ENCODE measurements around the gene MAP2K5.
"Not testable (repeated sequence)": the region's sequence is repeated elsewhere in the genome, so short reads cannot be mapped to it uniquely, and the experiment has no call there.

The MAP2K5 gene

DNA sequence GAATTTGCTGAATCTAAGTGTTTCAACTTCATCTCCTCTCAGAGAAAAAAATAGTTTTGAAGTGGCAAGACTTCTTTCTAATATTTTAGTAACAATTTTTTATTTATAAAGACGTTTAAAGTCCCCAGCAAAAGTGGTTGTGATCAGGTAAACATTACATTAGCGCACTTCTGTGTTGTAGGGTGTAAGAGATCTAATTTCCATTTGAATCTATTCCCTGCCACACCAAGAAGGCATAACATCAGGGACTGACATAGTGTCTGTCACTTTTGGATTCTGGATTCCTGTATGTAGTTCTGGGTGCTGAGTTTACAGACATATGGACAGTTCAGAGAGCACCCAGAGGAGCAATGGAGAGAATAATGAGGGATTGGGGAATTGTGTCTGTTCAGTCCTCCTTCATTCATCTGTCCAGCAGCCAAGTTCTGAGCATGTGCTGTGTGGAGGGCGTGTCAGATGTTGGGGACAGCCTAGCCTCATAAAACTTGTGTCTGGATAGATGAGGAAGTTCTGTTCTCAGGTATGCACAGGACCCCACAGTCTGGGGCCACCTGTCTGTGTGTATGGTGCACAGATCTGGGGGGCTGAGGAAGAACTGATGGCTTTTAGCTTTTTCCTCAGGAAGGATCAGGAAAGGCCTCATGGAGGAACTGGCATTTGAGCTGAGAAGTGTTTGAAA is 65.6 kb downstream of the MAP2K5 start:
- DNase-seq (ENCODE audit: low spot score in 2 of 2) = no peak
- Mint-ChIP-seq H3K27me3 (no peaks in the 10 kb centered on the region), H3K36me3 (peaks cover 21% of the 10 kb centered on the region), H3K4me1 (no peaks in the 10 kb centered on the region), H3K27ac (no peak overlapping the region), H3K4me3 (no peak overlapping the region), H3K9me3 (no peaks in the 10 kb centered on the region)
- ATAC-seq (ENCODE audit: low read depth) = no peak

DNA sequence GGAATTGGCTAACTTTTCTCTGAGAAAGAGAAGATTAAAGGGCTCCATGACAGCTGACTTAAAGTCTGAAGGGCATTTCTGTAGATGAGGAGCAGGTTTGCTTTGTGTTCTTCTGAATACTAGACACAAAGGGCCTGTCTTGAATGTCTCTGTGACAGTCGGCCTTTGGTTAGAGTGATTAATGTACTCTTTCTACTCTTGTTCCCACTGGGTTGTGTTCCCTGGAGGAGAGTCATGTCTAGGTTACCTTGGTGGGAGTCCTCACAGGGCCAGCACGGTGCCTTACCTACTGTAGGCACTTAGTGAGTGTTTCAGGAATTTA is 66.1 kb downstream of the MAP2K5 start:
- Mint-ChIP-seq H3K27me3 (no peaks in the 10 kb centered on the region), H3K4me3 (no peak overlapping the region), H3K36me3 (peaks cover 19% of the 10 kb centered on the region), H3K9me3 (no peaks in the 10 kb centered on the region), H3K4me1 (no peaks in the 10 kb centered on the region), H3K27ac (no peak overlapping the region)
- ATAC-seq (ENCODE audit: low read depth) (no peak), DNase-seq (ENCODE audit: low spot score in 2 of 2) (no peak)

DNA sequence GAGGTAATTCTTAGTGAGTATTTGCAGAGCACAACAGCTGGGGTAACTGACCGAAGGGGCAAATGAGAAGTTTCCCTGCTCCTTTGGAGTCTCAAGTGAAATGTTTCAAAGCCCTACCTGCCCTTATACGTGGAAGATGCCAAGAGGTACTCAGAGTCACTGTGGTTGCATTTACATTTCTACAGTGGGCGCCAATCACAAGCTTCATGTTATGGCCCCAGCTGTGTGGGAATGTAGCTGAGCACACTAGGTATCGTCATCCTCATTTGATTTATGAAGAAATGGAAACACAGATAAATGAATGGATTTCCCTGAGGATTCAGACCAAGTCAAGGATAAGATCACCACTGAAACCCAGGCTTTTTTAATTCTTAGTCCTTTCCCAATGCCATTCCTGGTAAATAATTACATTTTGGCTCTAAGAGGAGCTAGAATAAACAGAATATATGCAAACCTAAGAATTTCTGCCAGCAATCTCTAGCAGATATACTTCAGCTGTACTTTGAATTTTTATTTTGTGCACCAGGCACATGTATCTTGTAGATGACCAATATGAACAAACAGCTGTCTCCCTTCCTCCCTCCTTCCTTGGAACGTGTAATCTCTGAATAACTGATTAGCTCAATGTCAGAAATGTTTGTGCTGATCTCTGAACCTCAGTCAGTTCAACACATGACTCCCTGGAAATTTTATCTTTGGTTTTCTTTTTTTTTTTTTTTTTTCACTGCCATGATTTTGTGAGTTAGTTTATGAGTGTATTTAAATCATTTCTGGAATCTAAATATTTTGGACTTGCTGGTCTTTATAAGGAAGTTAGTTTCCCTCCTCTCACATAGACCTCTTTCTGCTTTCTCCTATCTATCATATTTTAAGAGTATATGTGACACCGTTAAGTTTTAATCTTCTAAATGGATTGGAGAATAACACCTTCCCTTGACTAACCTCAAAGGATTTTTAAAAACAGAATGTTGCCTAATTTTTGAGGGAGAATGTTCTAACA is 69.2 kb downstream of the MAP2K5 start:
- peaks cover 16% of the 10 kb centered on the region for H3K36me3 Mint-ChIP-seq
- ATAC-seq (ENCODE audit: low read depth) (no peak), DNase-seq (ENCODE audit: low spot score in 2 of 2) (no peak)
- no peaks in the 10 kb centered on the region for H3K4me1 Mint-ChIP-seq
- no peak overlapping the region for H3K27ac Mint-ChIP-seq
- no peaks in the 10 kb centered on the region for H3K9me3 Mint-ChIP-seq
- no peak overlapping the region for H3K4me3 Mint-ChIP-seq
- H3K27me3 Mint-ChIP-seq = no peaks in the 10 kb centered on the region

DNA sequence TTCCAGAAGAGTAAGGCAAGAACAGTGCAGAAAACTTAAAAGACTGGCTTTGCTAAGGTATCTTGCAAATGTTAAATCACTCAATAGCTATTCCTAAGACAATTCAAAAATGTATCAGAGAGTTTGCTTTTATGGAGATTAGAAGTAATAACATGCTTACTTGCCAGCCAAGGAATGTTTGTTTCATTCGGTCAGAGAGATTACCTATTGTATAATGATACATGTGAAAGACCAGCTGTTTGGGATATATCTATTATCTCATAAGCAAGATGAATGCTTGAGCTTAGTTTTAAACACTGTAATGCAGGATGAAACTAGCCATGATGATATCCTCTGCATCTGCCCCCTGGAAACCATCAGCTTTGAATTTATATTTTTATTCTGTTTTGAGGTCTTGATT is 70.7 kb downstream of the MAP2K5 start:
- Mint-ChIP-seq H3K9me3 (no peaks in the 10 kb centered on the region), H3K36me3 (peaks cover 11% of the 10 kb centered on the region), H3K4me1 (no peaks in the 10 kb centered on the region), H3K4me3 (no peak overlapping the region), H3K27ac (no peak overlapping the region), H3K27me3 (no peaks in the 10 kb centered on the region)
- DNase-seq (ENCODE audit: low spot score in 2 of 2) (no peak), ATAC-seq (ENCODE audit: low read depth) (no peak)

DNA sequence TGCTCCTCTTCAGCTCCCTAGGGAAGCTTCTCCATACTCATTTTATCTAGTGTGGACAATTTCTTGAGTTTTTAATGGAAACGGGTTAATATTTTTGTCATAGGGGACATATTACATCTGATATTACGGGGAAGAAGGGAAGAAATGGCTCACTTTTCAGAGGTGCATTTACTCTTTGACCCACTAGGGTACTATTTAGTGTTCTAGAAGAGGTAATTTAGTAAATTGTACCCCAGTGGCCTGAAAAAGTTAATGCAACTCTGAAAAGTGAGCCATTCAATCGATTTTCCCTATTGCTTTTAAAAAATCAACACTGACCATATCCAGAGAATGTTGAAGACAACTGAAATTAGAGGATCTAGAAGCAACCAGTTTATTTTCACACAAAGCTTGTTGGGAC is 71.2 kb downstream of the MAP2K5 start:
- peaks cover 15% of the 10 kb centered on the region for H3K36me3 Mint-ChIP-seq
- H3K4me1 Mint-ChIP-seq = no peaks in the 10 kb centered on the region
- H3K27me3 Mint-ChIP-seq = no peaks in the 10 kb centered on the region
- H3K4me3 Mint-ChIP-seq = no peak overlapping the region
- H3K27ac Mint-ChIP-seq = no peak overlapping the region
- H3K9me3 Mint-ChIP-seq = no peaks in the 10 kb centered on the region
- DNase-seq (ENCODE audit: low spot score in 2 of 2) (no peak), ATAC-seq (ENCODE audit: low read depth) (no peak)

DNA sequence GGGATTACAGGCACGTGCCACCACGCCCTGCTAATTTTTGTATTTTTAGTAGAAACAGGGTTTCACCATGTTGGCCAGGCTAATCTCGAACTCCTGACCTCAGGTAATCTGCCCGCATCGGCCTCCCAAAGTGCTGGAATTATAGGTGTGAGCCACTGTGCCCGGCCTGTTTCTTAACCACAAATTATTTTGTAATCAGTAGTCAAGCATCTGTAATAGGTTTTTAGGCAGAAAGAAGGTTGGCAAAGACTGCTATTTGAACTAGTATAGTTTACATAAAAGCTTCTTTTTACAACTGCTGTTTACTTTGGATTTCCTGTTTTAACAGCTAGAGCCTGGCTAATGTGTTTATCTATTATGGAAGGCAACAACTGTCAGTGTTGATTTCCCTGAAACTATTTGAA is 72.6 kb downstream of the MAP2K5 start:
- H3K27me3 Mint-ChIP-seq; H3K4me3 Mint-ChIP-seq; DNase-seq (ENCODE audit: low spot score in 2 of 2); ATAC-seq (ENCODE audit: low read depth); H3K4me1 Mint-ChIP-seq; H3K9me3 Mint-ChIP-seq; H3K27ac Mint-ChIP-seq: not testable (repeated sequence)
- peaks cover 17% of the 10 kb centered on the region for H3K36me3 Mint-ChIP-seq

DNA sequence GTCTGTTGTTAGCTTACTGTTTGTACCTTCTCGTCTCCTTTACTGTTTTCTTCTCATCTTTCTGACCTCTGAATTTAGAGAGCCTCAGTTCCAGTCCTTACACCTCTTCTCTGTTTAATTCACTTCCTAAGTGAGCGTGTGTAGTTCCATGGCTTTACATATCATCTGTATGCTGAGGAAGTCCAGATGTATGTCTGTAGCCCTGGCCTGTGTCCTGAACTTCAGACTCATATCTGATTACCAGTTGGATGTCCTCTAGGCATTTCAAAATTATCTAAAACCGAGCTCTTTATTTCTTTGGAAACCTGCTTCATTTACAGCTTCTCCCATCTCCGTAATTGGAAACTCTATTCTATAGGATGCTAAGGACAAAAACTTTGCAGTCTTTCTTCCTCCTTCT is 75.8 kb downstream of the MAP2K5 start:
- DNase-seq (ENCODE audit: low spot score in 2 of 2) (no peak), ATAC-seq (ENCODE audit: low read depth) (no peak)
- no peaks in the 10 kb centered on the region for H3K27me3 Mint-ChIP-seq
- no peaks in the 10 kb centered on the region for H3K9me3 Mint-ChIP-seq
- H3K27ac Mint-ChIP-seq = no peak overlapping the region
- no peak overlapping the region for H3K4me3 Mint-ChIP-seq
- peaks cover 12% of the 10 kb centered on the region for H3K36me3 Mint-ChIP-seq
- no peaks in the 10 kb centered on the region for H3K4me1 Mint-ChIP-seq

DNA sequence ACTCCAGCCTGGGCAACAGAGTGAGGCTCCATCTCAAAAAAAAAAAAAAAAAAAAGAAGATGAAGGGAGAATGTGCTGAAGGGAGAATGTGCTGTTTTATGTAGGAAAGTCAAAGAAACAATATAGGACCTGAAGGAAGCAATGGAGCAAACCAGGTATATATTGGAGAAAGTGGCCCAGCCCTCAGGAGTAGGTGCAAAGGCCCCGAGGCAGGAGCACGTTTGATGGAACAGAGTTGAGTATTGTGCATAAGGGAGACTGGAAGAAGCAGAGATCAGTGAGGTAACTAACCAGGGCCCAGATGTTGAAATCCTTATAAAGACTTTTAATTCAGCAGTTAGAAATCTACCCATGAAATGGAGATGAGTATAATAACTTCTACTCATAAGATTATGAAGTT is 79.6 kb downstream of the MAP2K5 start:
- DNase-seq (ENCODE audit: low spot score in 2 of 2) (no peak), ATAC-seq (ENCODE audit: low read depth) (no peak)
- H3K27ac Mint-ChIP-seq = no peak overlapping the region
- H3K4me1 Mint-ChIP-seq = no peaks in the 10 kb centered on the region
- no peaks in the 10 kb centered on the region for H3K27me3 Mint-ChIP-seq
- H3K4me3 Mint-ChIP-seq = no peak overlapping the region
- H3K9me3 Mint-ChIP-seq = no peaks in the 10 kb centered on the region
- H3K36me3 Mint-ChIP-seq = peaks cover 16% of the 10 kb centered on the region

DNA sequence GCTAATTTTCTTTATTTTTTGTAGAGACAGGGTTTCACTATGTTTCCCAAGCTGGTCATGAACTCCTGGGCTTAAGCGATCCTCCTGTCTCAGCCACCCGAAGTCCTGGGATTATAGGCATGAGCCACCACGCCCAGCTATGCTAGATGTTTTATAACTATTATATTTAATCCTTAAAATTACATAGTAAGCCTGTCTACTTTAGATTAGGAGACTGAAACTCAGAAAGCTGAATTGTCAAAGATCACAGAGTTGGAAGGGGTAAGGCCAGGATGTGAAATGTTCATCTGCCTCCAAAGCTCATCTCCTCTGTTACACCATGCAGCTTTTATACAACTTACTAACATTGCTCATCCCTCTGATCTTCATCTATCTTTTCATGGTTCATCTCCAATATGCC is 89.8 kb downstream of the MAP2K5 start:
- DNase-seq (ENCODE audit: low spot score in 2 of 2) = no peak
- H3K36me3 Mint-ChIP-seq = peaks cover 34% of the 10 kb centered on the region
- no peaks in the 10 kb centered on the region for H3K9me3 Mint-ChIP-seq
- H3K27ac Mint-ChIP-seq = no peak overlapping the region
- ATAC-seq (ENCODE audit: low read depth) = no peak
- H3K4me1 Mint-ChIP-seq = peaks cover 12% of the 10 kb centered on the region
- no peak overlapping the region for H3K4me3 Mint-ChIP-seq
- no peaks in the 10 kb centered on the region for H3K27me3 Mint-ChIP-seq

DNA sequence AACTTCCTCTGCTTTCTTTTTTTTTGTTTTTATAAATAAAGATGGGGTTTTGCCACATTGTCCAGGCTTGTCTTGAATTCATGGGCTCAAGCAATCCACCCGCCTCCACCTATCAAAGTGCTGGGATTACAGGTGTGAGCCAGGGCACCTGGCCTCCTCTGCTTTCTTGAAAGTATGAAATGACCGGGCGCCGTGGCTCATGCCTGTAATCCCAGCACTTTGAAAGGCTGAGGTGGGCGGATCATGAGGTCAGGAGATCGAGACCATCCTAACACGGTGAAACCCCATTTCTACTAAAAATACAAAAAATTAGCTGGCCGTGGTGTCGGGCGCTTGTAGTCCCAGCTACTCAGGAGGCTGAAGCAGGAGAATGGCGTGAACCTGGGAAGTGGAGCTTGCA is 93.4 kb downstream of the MAP2K5 start:
- ATAC-seq (ENCODE audit: low read depth); H3K27me3 Mint-ChIP-seq; H3K4me1 Mint-ChIP-seq; H3K4me3 Mint-ChIP-seq; H3K9me3 Mint-ChIP-seq; DNase-seq (ENCODE audit: low spot score in 2 of 2); H3K27ac Mint-ChIP-seq: not testable (repeated sequence)
- peaks cover 50% of the 10 kb centered on the region for H3K36me3 Mint-ChIP-seq

DNA sequence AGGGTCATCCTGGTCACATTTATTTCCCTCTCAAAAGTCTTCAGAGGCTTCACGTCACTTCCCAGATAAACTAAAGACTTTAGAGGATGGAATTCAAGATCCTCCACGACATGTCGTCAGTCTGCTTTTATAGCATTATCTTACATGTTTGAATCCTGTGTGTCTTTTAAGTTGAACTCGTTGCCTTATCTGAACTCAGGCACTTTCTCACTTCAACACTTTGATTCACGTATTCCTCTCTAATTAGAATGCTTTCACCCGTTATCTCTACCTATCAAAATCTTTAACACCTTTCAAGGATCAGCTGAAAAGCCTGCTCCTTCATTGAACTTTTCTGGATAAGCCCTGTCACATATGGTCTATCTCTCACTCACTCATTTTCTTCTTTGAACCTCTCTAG is 97.1 kb downstream of the MAP2K5 start:
- DNase-seq (ENCODE audit: low spot score in 2 of 2) (no peak), ATAC-seq (ENCODE audit: low read depth) (no peak)
- Mint-ChIP-seq H3K27me3 (no peaks in the 10 kb centered on the region), H3K4me1 (no peaks in the 10 kb centered on the region), H3K9me3 (peaks cover 2% of the 10 kb centered on the region), H3K4me3 (no peak overlapping the region), H3K36me3 (peaks cover 47% of the 10 kb centered on the region), H3K27ac (no peak overlapping the region)

DNA sequence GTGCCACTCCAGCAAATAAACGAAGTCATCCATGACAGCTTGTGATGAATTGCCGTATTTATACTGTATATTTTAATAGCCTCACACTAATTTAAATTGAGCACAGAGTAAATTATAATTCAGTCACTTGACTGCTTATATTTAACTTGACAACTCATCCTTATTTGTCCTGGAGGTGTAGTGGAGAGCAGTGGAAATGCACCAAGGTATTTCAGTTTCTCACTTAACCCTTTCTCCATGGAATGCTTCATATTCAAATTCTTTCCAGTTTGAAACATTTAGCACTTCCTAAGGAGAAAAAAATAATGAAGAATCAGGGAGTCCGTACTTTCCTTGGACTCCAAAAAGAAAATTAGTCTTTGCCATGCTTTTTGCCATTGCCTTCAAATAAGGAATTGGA is 99.0 kb downstream of the MAP2K5 start:
- H3K4me3 Mint-ChIP-seq = no peak overlapping the region
- peaks cover 2% of the 10 kb centered on the region for H3K9me3 Mint-ChIP-seq
- H3K4me1 Mint-ChIP-seq = no peaks in the 10 kb centered on the region
- no peaks in the 10 kb centered on the region for H3K27me3 Mint-ChIP-seq
- ATAC-seq (ENCODE audit: low read depth) (no peak), DNase-seq (ENCODE audit: low spot score in 2 of 2) (no peak)
- no peak overlapping the region for H3K27ac Mint-ChIP-seq
- peaks cover 41% of the 10 kb centered on the region for H3K36me3 Mint-ChIP-seq

DNA sequence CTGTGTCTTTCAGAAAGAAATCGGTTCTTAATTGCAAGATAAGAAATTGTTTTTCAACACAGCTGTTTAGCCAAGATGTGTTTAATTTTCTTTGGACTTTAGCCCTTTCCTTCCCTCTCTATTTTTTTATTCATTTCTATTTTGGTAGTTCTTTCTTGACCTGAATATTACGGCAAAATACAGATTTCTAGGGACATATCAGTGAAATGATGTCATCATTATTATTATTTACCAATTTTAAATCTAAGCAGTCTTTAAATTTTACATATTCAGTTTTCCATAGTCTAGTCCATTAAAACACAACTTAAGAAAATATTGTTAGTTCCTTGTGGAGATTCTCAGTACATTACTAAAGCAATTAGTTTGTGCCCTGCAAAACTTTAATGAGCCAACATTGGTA is 104.3 kb downstream of the MAP2K5 start:
- Mint-ChIP-seq H3K27ac (no peak overlapping the region), H3K36me3 (peaks cover 34% of the 10 kb centered on the region), H3K9me3 (peaks cover 2% of the 10 kb centered on the region), H3K4me3 (no peak overlapping the region), H3K27me3 (no peaks in the 10 kb centered on the region), H3K4me1 (no peaks in the 10 kb centered on the region)
- DNase-seq (ENCODE audit: low spot score in 2 of 2) (no peak), ATAC-seq (ENCODE audit: low read depth) (no peak)

DNA sequence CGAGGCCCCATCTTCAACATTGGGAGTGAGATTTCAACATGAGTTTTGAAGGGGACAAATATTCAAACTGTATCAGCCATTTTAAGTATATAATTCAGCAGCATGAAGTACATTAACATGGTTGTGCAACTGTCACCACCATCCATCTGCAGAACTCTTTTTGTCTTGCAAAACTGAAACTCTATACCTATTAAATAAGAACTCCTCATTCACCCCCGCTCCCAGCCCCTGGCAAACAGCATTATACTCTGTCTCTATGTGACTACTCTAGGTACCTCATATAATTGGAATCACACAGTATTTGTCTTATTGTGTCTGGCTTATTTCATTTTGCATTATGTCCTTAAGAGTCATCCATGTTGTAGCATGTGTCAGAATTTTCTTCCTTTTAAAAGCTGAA is 110.1 kb downstream of the MAP2K5 start:
- H3K4me1 Mint-ChIP-seq = no peaks in the 10 kb centered on the region
- no peak for ATAC-seq (ENCODE audit: low read depth)
- H3K27ac Mint-ChIP-seq = no peak overlapping the region
- peaks cover 58% of the 10 kb centered on the region for H3K36me3 Mint-ChIP-seq
- H3K4me3 Mint-ChIP-seq = no peak overlapping the region
- DNase-seq (ENCODE audit: low spot score in 2 of 2) = no peak
- H3K27me3 Mint-ChIP-seq = no peaks in the 10 kb centered on the region
- H3K9me3 Mint-ChIP-seq = peaks cover 16% of the 10 kb centered on the region

DNA sequence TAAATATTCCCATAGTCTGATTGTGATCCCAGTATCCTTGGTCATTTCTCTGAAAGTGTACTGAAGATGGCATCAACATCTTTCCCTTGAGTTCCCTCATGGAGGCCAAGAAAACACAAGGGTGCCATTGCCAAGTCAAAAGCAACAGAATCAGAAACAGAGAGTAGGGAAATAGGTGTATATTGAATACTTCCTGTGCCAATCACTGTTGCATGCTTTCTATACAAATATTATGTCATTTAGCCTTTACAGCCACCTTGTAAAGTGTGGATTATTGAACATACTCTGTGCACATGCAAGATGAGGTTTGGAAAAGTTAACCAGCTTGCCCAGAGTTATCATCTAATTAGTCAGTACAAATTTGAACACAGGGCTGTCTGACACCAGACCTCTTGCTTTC is 117.9 kb downstream of the MAP2K5 start:
- H3K27me3 Mint-ChIP-seq = no peaks in the 10 kb centered on the region
- peaks cover 37% of the 10 kb centered on the region for H3K36me3 Mint-ChIP-seq
- ATAC-seq (ENCODE audit: low read depth) (no peak), DNase-seq (ENCODE audit: low spot score in 2 of 2) (no peak)
- no peak overlapping the region for H3K27ac Mint-ChIP-seq
- H3K9me3 Mint-ChIP-seq = peaks cover 5% of the 10 kb centered on the region
- no peak overlapping the region for H3K4me3 Mint-ChIP-seq
- peaks cover 6% of the 10 kb centered on the region for H3K4me1 Mint-ChIP-seq

Measured in memory B cell (primary cell).